C4-2B (cell line): Measurements from ENCODE around the gene EMB.
A peak's percentile ranks its signal among the peaks of the same experiment; 100 is the strongest.

Experiments
- H3K27ac ChIP-seq: fragments of 450-650 bp; 2 replicates; pipeline ENCODE4 v1.5.1; 2017
- ZFX ChIP-seq: fragments of 450-650 bp; IDR thresholded peaks from 2 replicates; pipeline ENCODE4 v1.6.1; 2017
- TF ChIP-seq, protein P1 (sequence below): fragments of 450-650 bp; conservative IDR thresholded peaks from 2 replicates; pipeline ENCODE4 v1.5.1; 2017; ENCODE audit warnings: mild to moderate bottlenecking

The EMB gene

DNA sequence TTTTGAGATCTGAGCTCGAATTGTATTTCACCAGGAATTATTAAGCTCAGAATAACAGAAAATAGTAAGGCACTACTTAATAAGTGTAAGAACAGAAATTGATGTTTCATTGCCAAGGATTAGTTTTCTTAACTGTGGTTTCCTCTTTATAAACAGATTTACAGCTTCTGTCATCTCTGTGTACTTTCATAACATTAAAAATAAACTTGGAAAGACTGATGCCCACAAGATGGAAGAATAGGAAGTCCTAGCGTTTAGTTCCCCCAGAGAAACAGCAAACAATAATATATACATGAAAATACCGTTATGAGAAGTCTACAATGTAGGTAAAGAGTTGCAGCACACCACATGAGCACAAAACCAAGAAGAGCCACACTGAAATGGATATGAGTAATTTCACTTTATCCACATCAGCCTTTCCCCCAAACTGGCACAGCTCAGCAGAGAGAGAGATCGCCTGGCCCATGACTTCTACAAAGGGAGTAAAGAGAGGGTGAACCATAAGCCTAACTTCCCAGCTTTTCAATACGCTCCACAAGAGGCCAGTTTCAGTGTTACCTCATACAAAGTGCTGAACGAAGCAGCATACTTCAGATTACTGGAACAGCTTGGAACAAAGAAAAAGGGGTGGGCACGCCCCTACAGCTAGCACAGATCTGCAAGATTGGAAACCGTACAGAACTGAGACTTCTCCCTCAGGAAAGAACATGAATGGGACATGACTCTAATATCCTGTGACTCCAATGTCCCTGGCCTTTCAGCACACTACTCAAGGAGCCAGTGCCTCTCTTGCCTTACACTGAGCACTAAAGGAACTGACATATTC is 75.4 kb downstream of the EMB start:
- TF ChIP-seq ZFX = no peak
- TF ChIP-seq, protein P1, sequence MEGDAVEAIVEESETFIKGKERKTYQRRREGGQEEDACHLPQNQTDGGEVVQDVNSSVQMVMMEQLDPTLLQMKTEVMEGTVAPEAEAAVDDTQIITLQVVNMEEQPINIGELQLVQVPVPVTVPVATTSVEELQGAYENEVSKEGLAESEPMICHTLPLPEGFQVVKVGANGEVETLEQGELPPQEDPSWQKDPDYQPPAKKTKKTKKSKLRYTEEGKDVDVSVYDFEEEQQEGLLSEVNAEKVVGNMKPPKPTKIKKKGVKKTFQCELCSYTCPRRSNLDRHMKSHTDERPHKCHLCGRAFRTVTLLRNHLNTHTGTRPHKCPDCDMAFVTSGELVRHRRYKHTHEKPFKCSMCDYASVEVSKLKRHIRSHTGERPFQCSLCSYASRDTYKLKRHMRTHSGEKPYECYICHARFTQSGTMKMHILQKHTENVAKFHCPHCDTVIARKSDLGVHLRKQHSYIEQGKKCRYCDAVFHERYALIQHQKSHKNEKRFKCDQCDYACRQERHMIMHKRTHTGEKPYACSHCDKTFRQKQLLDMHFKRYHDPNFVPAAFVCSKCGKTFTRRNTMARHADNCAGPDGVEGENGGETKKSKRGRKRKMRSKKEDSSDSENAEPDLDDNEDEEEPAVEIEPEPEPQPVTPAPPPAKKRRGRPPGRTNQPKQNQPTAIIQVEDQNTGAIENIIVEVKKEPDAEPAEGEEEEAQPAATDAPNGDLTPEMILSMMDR = no peak
- H3K27ac ChIP-seq = no peak overlapping the region

DNA sequence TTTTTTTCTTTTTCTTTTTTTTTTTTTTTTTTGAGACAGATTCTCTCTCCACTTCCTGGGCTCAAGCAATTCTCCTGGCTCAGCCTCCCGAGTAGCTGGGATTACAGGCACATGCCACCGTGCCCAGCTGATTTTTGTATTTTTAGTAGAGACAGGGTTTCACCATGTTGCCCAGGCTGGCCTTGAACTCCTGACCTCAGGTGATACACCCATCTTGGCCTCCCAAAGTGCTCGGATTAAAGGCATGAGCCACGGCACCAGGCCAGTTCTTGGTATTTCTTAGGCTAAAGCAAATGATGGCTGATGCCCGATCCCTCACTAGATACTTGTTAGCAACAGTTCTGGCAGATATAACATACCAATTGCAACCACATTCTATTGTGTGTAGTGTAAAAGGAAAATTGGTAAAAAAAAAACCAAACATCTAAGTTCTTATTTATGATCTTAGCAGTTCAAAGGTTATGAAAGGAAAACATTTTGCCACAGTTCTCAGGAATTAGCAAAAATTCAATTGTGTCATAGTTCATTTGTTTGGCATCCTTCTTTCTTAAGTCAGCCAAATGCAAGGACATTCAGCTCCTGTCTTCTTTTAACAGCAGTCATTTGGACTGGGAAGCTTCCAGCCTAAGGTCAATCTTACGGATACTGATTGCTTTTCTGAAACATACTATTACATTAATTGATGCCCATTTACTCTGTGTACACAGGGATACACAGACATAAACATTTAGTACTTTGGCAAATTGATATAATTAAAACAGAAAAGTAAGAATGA is 76.4 kb downstream of the EMB start:
- H3K27ac ChIP-seq = peak overlapping the region; percentile 41; the same call in 1 of the 2 replicates

DNA sequence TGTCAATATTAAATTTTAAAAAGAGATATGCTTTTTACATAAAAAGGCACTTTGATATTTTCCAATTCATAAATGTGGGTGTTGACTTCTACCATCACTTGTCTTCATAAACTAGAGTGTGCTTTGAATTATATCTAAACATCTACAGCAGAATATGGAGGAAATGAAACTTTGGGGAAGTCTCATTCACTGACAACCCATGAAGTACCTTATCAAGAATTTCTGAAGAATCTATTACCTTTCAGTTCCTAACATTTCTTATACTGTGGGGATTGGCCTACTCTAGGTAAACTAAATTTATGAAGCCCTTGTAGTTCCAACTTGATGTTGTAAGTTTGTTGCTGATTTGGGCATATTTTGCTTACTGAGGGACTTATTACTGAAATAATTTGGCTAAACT is 81.9 kb downstream of the EMB start:
- TF ChIP-seq, protein P1 = no peak
- TF ChIP-seq ZFX = no peak
- H3K27ac ChIP-seq = no peak overlapping the region

DNA sequence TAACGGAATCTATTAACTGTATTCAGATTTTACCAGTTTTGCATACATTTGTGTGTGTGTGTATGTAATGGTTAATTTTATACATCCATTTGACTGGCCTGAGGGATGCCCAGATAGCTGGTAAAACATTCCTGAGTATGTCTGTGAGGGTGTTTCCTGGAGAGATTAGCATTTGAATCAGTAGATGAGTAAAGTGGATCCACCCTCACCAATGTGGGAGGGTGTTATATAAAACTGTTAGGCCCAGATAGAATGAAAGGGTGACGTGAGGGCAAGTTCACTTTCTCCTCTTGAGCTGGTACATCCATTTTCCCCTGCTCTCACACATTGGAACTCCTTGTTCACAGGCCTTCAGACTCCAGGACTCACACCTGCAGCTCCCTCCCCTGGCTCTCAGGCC is 88.7 kb downstream of the EMB start:
- H3K27ac ChIP-seq = no peak overlapping the region
- TF ChIP-seq, protein P1 = no peak
- TF ChIP-seq ZFX = no peak
